ENCODE results near the gene PRAMEF5.
"Not testable (repeated sequence)": the region's sequence is repeated elsewhere in the genome, so short reads cannot be mapped to it uniquely, and the experiment has no call there.

Gene PRAMEF5

GRCh38 chr1:13246554-13246871 is 7.5 kb upstream of the PRAMEF5 start:
- in situ Hi-C loops (cut with MboI; ENCODE audit: low pct_unique_long_range_greater_than_20kb, low sequenced_read_pairs); DNase-seq: not testable (repeated sequence)

GRCh38 chr1:13247122-13247521 is 6.9 kb upstream of the PRAMEF5 start:
- in situ Hi-C loops (cut with MboI; ENCODE audit: low pct_unique_long_range_greater_than_20kb, low sequenced_read_pairs); DNase-seq: not testable (repeated sequence)

GRCh38 chr1:13265124-13265523 is 11.1 kb downstream of the PRAMEF5 start:
- in situ Hi-C loops (cut with MboI; ENCODE audit: low pct_unique_long_range_greater_than_20kb, low sequenced_read_pairs); DNase-seq: not testable (repeated sequence)

- in situ Hi-C loops (cut with MboI; ENCODE audit: low pct_unique_long_range_greater_than_20kb, low sequenced_read_pairs); DNase-seq: not testable (repeated sequence)
These were observed 23.0 kb downstream of the PRAMEF5 start for GRCh38 chr1:13277016-13277415.

GRCh38 chr1:13279617-13280016 is 25.6 kb downstream of the PRAMEF5 start:
- DNase-seq; in situ Hi-C loops (cut with MboI; ENCODE audit: low pct_unique_long_range_greater_than_20kb, low sequenced_read_pairs): not testable (repeated sequence)

- in situ Hi-C loops (cut with MboI; ENCODE audit: low pct_unique_long_range_greater_than_20kb, low sequenced_read_pairs); DNase-seq: not testable (repeated sequence)
These were observed 31.0 kb downstream of the PRAMEF5 start, which contains the start of gene PRAMEF8 for GRCh38 chr1:13285037-13285436. Gene PRAMEF8, minus strand, starts transcription at chr1:13285137. Its CDS starts 1,046 bp downstream, at chr1:13284091.

- in situ Hi-C loops (cut with MboI; ENCODE audit: low pct_unique_long_range_greater_than_20kb, low sequenced_read_pairs); DNase-seq: not testable (repeated sequence)
These were observed 35.0 kb downstream of the PRAMEF5 start for GRCh38 chr1:13289030-13289429.

GRCh38 chr1:13297216-13297931 is 43.4 kb downstream of the PRAMEF5 start:
- in situ Hi-C loops (cut with MboI; ENCODE audit: low pct_unique_long_range_greater_than_20kb, low sequenced_read_pairs) = not testable (repeated sequence)

GRCh38 chr1:13298699-13299098 is 44.7 kb downstream of the PRAMEF5 start:
- DNase-seq; in situ Hi-C loops (cut with MboI; ENCODE audit: low pct_unique_long_range_greater_than_20kb, low sequenced_read_pairs): not testable (repeated sequence)

More at GRCh38 chr1:13297216-13297931, 43.4 kb downstream of the PRAMEF5 start:
- not testable (repeated sequence) for DNase-seq

- in situ Hi-C loops (cut with MboI; ENCODE audit: low pct_unique_long_range_greater_than_20kb, low sequenced_read_pairs); DNase-seq: not testable (repeated sequence)
These were observed 48.2 kb downstream of the PRAMEF5 start for GRCh38 chr1:13302197-13302596.

GRCh38 chr1:13303239-13303638 is 49.2 kb downstream of the PRAMEF5 start, which contains the start of gene PRAMEF33:
Gene PRAMEF33, plus strand, starts transcription at chr1:13303539. Its CDS starts 2,416 bp downstream, at chr1:13305955.
- in situ Hi-C loops (cut with MboI; ENCODE audit: low pct_unique_long_range_greater_than_20kb, low sequenced_read_pairs); DNase-seq: not testable (repeated sequence)

Data from KBM-7 (cell line).